HepG2 (cell line): ENCODE data around the gene TTLL10. TPM values are rescaled to one million over a fixed set of nuclear protein-coding genes. Genes with fewer than 3 reads are reported as not detected.

Source experiments
- ATM ChIP-seq: fragments of 450-650 bp; IDR thresholded peaks from 2 replicates; pipeline ENCODE4 v1.7.1; 2017; ENCODE audit warnings: mild to moderate bottlenecking, borderline replicate concordance
- HMG20A ChIP-seq: IDR thresholded peaks from 2 replicates; pipeline ENCODE4 v1.6.1; 2016; ENCODE audit warnings: borderline replicate concordance
- KAT7 ChIP-seq: IDR thresholded peaks from 2 replicates; pipeline ENCODE4 v1.6.1; 2018; ENCODE audit warnings: borderline replicate concordance, missing compliant biosample characterization
- PAWR ChIP-seq: sonication (generic); formaldehyde crosslinking; IDR thresholded peaks from 2 replicates; pipeline ENCODE4 v1.4.0; 2020; ENCODE audit warnings: missing genetic modification reagents, mild to moderate bottlenecking, borderline replicate concordance
- RBM39 ChIP-seq: fragments of 200-400 bp; formaldehyde crosslinking; IDR thresholded peaks from one replicate; pipeline ENCODE4 v1.6.1; 2018; ENCODE audit warnings: antibody characterized with exemption, mild to moderate bottlenecking, low read depth, low read length; ENCODE audit not compliant: poor library complexity, severe bottlenecking
- RCOR2 ChIP-seq: IDR thresholded peaks from 2 replicates; pipeline ENCODE4 v1.6.1; 2016; ENCODE audit warnings: missing biosample characterization, missing genetic modification reagents
- SALL1 ChIP-seq: sonication (generic); formaldehyde crosslinking; IDR thresholded peaks from 2 replicates; pipeline ENCODE4 v1.8.0; 2022; ENCODE audit warnings: mild to moderate bottlenecking, missing genetic modification reagents
- SKI ChIP-seq: fragments of 450-650 bp; IDR thresholded peaks from one replicate; pipeline ENCODE4 v1.6.1; 2018; ENCODE audit warnings: mild to moderate bottlenecking; ENCODE audit not compliant: partially characterized antibody
- SRSF1 ChIP-seq: fragments of 200-400 bp; formaldehyde crosslinking; optimal IDR thresholded peaks from 2 replicates; pipeline ENCODE3; 2017; ENCODE audit warnings: mild to moderate bottlenecking, low read depth, low read length, moderate library complexity
- TBL1XR1 ChIP-seq: fragments of 150-350 bp; IDR thresholded peaks from 2 replicates; pipeline ENCODE4 v1.6.1; 2014; ENCODE audit warnings: borderline replicate concordance, low read length; ENCODE audit not compliant: partially characterized antibody
- ZFYVE20 ChIP-seq: sonication (generic); formaldehyde crosslinking; IDR thresholded peaks from 2 replicates; pipeline ENCODE4 v1.8.0; 2023; ENCODE audit warnings: low read depth, mild to moderate bottlenecking, moderate library complexity, missing genetic modification reagents, borderline replicate concordance
- ZNF775 ChIP-seq: sonication (generic); formaldehyde crosslinking; IDR thresholded peaks from 2 replicates; pipeline ENCODE4 v1.4.0; 2020; ENCODE audit warnings: missing genetic modification reagents, mild to moderate bottlenecking, moderate library complexity, borderline replicate concordance
- polyA plus RNA-seq, 8 experiments: library from polyadenylated mRNA; depleted of rRNA in 3 of 8; stranded (reverse) in 7 of 8; unstranded in 1 of 8; fragments of >200 nt; fragmentation: Illumina TruSeq in 4 of 8; extraction: Trizol in 4 of 8; gene quantifications; 2 replicates each; pipeline versions ENCODE4 v1.2.1 to v1.2.3, GENCODE V29; 2011 to 2016; ENCODE audit warnings: low read depth in 4 of 8, missing spikeins in 1 of 8, mixed read lengths in 1 of 8; ENCODE audit not compliant: insufficient read depth in 1 of 8
- total RNA-seq, 5 experiments: library from RNA; depleted of rRNA; stranded (reverse); fragments of >200 nt; fragmentation: Illumina TruSeq; extraction: Trizol; gene quantifications; 2 replicates each; pipeline ENCODE4 v1.2.3, GENCODE V29; 2016; ENCODE audit warnings: low read depth in 1 of 5
- TF ChIP-seq, protein P1 (sequence below): fragments of 450-650 bp; IDR thresholded peaks from 2 replicates; pipeline ENCODE4 v1.6.1; 2017
- TF ChIP-seq, protein P2 (sequence below): sonication (generic); formaldehyde crosslinking; IDR thresholded peaks from 2 replicates; pipeline ENCODE4 v1.5.1; 2020; ENCODE audit warnings: missing genetic modification reagents, mild to moderate bottlenecking, borderline replicate concordance
- TF ChIP-seq, protein P3 (sequence below): sonication (generic); formaldehyde crosslinking; IDR thresholded peaks from 2 replicates; pipeline ENCODE4; 2020; ENCODE audit warnings: missing genetic modification reagents, mild to moderate bottlenecking, borderline replicate concordance
- TF ChIP-seq, protein P4 (sequence below): sonication (generic); formaldehyde crosslinking; IDR thresholded peaks from 2 replicates; pipeline ENCODE4 v1.4.0; 2020; ENCODE audit warnings: missing genetic modification reagents
- TF ChIP-seq, protein P5 (sequence below): sonication (generic); formaldehyde crosslinking; IDR thresholded peaks from 2 replicates; pipeline ENCODE4 v1.8.1; 2023; ENCODE audit warnings: mild to moderate bottlenecking, missing genetic modification reagents, borderline replicate concordance
- TF ChIP-seq, protein P6 (sequence below): sonication (generic); IDR thresholded peaks from 2 replicates; pipeline ENCODE4 v1.6.1; 2016; ENCODE audit warnings: low read depth, borderline replicate concordance

Gene TTLL10
- total and polyA plus RNA-seq, 2 of the 13 experiments (the other 11 are each of a cell fraction or from before 2014, with no cell fraction given), result not detected

DNA sequence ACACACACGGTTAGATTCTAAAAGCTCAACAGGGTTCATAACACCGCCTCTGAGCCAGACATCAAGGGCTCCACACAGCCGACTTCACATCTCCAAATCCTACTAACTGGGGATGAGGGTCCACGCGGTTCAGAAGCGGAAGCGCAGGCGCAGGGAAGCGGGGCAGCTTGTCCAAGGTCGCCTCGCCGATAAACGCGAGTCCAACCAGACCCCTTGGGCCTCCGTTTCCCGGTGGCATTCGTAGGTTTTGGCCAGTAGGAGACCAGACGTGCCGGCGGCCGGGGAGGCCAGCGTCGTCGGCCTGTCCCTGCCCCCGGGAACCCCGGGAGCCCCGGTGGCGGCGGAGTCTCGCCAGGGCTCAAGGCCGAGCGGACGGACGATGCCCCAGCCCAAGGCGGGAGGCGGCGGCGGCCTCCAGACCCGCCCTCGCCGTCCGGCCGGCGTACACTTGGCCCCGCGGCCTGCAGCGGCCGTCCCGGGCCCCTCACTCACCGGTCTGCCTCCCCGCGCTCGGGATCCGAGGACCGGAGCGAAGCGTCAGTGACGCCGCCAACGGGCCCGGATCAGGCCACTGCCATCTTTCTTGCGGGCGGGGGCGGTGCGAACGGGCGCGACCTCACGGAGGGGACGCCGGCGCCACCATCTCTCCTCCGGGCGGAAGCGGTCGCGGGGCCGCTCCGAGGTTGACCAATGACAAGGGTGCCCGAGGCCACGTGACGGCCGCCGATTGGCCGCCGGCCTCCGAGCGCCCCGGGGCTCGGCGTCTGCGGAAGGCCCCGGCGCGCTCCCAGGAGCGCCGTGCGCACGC lies 57.9 kb downstream of the TTLL10 start, which contains the start of gene SDF4 (continued):
- TF ChIP-seq, protein P1, sequence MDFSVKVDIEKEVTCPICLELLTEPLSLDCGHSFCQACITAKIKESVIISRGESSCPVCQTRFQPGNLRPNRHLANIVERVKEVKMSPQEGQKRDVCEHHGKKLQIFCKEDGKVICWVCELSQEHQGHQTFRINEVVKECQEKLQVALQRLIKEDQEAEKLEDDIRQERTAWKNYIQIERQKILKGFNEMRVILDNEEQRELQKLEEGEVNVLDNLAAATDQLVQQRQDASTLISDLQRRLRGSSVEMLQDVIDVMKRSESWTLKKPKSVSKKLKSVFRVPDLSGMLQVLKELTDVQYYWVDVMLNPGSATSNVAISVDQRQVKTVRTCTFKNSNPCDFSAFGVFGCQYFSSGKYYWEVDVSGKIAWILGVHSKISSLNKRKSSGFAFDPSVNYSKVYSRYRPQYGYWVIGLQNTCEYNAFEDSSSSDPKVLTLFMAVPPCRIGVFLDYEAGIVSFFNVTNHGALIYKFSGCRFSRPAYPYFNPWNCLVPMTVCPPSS, result no peak
- TF ChIP-seq, protein P2, sequence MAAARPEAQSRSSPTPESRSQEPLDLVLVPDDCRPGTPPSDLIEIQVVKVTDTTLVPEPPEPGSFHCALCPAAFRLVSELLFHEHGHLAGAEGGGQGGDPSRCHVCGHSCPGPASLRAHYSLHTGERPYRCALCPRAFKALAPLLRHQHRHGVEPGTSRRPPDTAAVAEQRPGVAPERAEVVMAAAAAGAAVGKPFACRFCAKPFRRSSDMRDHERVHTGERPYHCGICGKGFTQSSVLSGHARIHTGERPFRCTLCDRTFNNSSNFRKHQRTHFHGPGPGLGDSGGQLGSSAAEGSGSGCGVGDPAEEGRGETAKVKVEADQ, result peak; percentile 23; the same call in 1 of the 2 replicates
- TF ChIP-seq SKI, result peak; percentile 47
- peak; percentile 74 for TF ChIP-seq SALL1
- TF ChIP-seq RBM39, result peak; percentile 74
- TF ChIP-seq TBL1XR1, result no peak
- peak; percentile 61 for TF ChIP-seq SRSF1
- no peak for TF ChIP-seq ATM
- TF ChIP-seq, protein P3, sequence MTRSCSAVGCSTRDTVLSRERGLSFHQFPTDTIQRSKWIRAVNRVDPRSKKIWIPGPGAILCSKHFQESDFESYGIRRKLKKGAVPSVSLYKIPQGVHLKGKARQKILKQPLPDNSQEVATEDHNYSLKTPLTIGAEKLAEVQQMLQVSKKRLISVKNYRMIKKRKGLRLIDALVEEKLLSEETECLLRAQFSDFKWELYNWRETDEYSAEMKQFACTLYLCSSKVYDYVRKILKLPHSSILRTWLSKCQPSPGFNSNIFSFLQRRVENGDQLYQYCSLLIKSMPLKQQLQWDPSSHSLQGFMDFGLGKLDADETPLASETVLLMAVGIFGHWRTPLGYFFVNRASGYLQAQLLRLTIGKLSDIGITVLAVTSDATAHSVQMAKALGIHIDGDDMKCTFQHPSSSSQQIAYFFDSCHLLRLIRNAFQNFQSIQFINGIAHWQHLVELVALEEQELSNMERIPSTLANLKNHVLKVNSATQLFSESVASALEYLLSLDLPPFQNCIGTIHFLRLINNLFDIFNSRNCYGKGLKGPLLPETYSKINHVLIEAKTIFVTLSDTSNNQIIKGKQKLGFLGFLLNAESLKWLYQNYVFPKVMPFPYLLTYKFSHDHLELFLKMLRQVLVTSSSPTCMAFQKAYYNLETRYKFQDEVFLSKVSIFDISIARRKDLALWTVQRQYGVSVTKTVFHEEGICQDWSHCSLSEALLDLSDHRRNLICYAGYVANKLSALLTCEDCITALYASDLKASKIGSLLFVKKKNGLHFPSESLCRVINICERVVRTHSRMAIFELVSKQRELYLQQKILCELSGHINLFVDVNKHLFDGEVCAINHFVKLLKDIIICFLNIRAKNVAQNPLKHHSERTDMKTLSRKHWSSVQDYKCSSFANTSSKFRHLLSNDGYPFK, result peak; percentile 47; the same call in 1 of the 2 replicates
- TF ChIP-seq, protein P4, sequence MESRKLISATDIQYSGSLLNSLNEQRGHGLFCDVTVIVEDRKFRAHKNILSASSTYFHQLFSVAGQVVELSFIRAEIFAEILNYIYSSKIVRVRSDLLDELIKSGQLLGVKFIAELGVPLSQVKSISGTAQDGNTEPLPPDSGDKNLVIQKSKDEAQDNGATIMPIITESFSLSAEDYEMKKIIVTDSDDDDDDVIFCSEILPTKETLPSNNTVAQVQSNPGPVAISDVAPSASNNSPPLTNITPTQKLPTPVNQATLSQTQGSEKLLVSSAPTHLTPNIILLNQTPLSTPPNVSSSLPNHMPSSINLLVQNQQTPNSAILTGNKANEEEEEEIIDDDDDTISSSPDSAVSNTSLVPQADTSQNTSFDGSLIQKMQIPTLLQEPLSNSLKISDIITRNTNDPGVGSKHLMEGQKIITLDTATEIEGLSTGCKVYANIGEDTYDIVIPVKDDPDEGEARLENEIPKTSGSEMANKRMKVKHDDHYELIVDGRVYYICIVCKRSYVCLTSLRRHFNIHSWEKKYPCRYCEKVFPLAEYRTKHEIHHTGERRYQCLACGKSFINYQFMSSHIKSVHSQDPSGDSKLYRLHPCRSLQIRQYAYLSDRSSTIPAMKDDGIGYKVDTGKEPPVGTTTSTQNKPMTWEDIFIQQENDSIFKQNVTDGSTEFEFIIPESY (CRISPR knock-in tag), result no peak
- TF ChIP-seq ZFYVE20 (CRISPR knock-in tag), result no peak
- no peak for TF ChIP-seq RCOR2
- TF ChIP-seq HMG20A (CRISPR knock-in tag), result no peak
- TF ChIP-seq, protein P5, sequence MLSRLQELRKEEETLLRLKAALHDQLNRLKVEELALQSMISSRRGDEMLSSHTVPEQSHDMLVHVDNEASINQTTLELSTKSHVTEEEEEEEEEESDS (CRISPR knock-in tag), result no peak
- peak; percentile 88 for TF ChIP-seq KAT7 (CRISPR knock-in tag)
- TF ChIP-seq, protein P6, sequence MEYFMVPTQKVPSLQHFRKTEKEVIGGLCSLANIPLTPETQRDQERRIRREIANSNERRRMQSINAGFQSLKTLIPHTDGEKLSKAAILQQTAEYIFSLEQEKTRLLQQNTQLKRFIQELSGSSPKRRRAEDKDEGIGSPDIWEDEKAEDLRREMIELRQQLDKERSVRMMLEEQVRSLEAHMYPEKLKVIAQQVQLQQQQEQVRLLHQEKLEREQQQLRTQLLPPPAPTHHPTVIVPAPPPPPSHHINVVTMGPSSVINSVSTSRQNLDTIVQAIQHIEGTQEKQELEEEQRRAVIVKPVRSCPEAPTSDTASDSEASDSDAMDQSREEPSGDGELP, result no peak
- TF ChIP-seq PAWR (CRISPR knock-in tag), result no peak
- TF ChIP-seq ZNF775 (CRISPR knock-in tag), result no peak; the same call in 1 of the 2 replicates
